GM21528 (cell line): ENCODE results near the gene SEPTIN1.

Experiments used
- ATAC-seq: cut with Tn5 transposase; IDR thresholded peaks from one replicate; pipeline ENCODE4 v1.9.1; 2021; ENCODE audit warnings: mild to moderate bottlenecking, moderate library complexity; ENCODE audit not compliant: unreplicated experiment, low FRiP score

The SEPTIN1 gene

GRCh38 chr16:30382111-30382881 lies at the start of gene SEPTIN1:
SEPTIN1 (minus strand) TSS chr16:30382561; CDS start chr16:30382542, 19 bp downstream.
- ATAC-seq = no peak

- ATAC-seq = peak; percentile 9
These were observed 48.1 kb upstream of the SEPTIN1 start for GRCh38 chr16:30430428-30430970.

GRCh38 chr16:30429678-30430427 lies 47.5 kb upstream of the SEPTIN1 start, which contains the start of gene DCTPP1:
DCTPP1 (minus strand) TSS chr16:30430030; CDS start chr16:30429980, 50 bp downstream.
- peak; percentile 92 for ATAC-seq

- peak; percentile 16 for ATAC-seq
These were observed 47.0 kb upstream of the SEPTIN1 start for GRCh38 chr16:30429418-30429677.

- ATAC-seq = no peak
These were observed 45.7 kb upstream of the SEPTIN1 start for GRCh38 chr16:30428055-30428454.

- no peak for ATAC-seq
These were observed 38.6 kb upstream of the SEPTIN1 start for GRCh38 chr16:30421010-30421409.

GRCh38 chr16:30418350-30419181 lies 36.2 kb upstream of the SEPTIN1 start:
- peak; percentile 3 for ATAC-seq

- ATAC-seq = peak; percentile 73
These were observed 35.4 kb upstream of the SEPTIN1 start for GRCh38 chr16:30417529-30418349.

GRCh38 chr16:30416624-30417528 lies 34.5 kb upstream of the SEPTIN1 start:
- ATAC-seq = no peak

- ATAC-seq = no peak
These were observed 33.8 kb upstream of the SEPTIN1 start for GRCh38 chr16:30416047-30416603.

GRCh38 chr16:30414159-30414558 lies 31.8 kb upstream of the SEPTIN1 start:
- no peak for ATAC-seq

- no peak for ATAC-seq
These were observed 30.9 kb upstream of the SEPTIN1 start for GRCh38 chr16:30413112-30413806.

GRCh38 chr16:30409125-30410060 lies 27.0 kb upstream of the SEPTIN1 start:
- ATAC-seq = no peak

- ATAC-seq = no peak
These were observed 25.6 kb upstream of the SEPTIN1 start for GRCh38 chr16:30407804-30408534.

- peak; percentile 69 for ATAC-seq
These were observed 24.9 kb upstream of the SEPTIN1 start, which contains the start of gene ZNF771 for GRCh38 chr16:30407102-30407803. ZNF771 (plus strand) TSS chr16:30407606; CDS start chr16:30408054, 448 bp downstream.

GRCh38 chr16:30406795-30407101 lies 24.4 kb upstream of the SEPTIN1 start:
- peak; percentile 20 for ATAC-seq
